Stomach (tissue), 9 donors: Measurements from ENCODE around the gene CCDC137. TPM values are rescaled to one million over a fixed set of nuclear protein-coding genes. Genes with fewer than 3 reads are reported as not detected.
A peak's percentile ranks its signal among the peaks of the same experiment; 100 is the strongest.

ENCODE experiments used
- DNase-seq, 2 donors: peaks; one replicate each; pipeline versions ENCODE4 v3.0.0 to v3.0.0-alpha.2; 2013 to 2019
- H3K27ac ChIP-seq, 5 donors: fragments of 200-600 bp in 4 of 5; sonication (generic) in 4 of 5; one replicate each; pipeline ENCODE4 v1.5.1; 2013 to 2019; ENCODE audit warnings: mild to moderate bottlenecking in 1 of 5, moderate library complexity in 1 of 5
- H3K27me3 ChIP-seq, 3 donors: fragments of 200-600 bp; sonication (generic); one replicate each; pipeline ENCODE4 v1.5.1; 2017 to 2019; ENCODE audit warnings: mixed run types in 1 of 3
- H3K36me3 ChIP-seq, 4 donors: fragments of 200-600 bp; sonication (generic); 1 replicate in 3 of 4; 2 replicates in 1 of 4; pipeline ENCODE4 v1.5.1; 2016 to 2019
- H3K4me1 ChIP-seq, 4 donors: fragments of 200-600 bp; sonication (generic); one replicate each; pipeline ENCODE4 v1.5.1; 2016 to 2019
- H3K4me3 ChIP-seq, 4 donors: fragments of 200-600 bp; sonication (generic) in 3 of 4; one replicate each; pipeline ENCODE4 v1.5.1; 2016 to 2019; ENCODE audit warnings: mild to moderate bottlenecking in 1 of 4
- H3K9me3 ChIP-seq, 4 donors: fragments of 200-600 bp; sonication (generic); one replicate each; pipeline ENCODE4 v1.5.1; 2016 to 2019
- EP300 ChIP-seq: sonication (generic); formaldehyde crosslinking; IDR thresholded peaks from one replicate; pipeline ENCODE4 v1.6.1; 2017; ENCODE audit warnings: antibody characterized with exemption
- POLR2A ChIP-seq, 4 donors: fragments of 450-650 bp; IDR thresholded peaks; one replicate each; pipeline ENCODE4 v1.6.1; 2016; ENCODE audit warnings: antibody characterized with exemption in 4 of 4, control low read depth in 2 of 4, mild to moderate bottlenecking in 1 of 4, moderate library complexity in 1 of 4
- POLR2AphosphoS5 ChIP-seq, 3 donors: sonication (generic); formaldehyde crosslinking; IDR thresholded peaks; one replicate each; pipeline ENCODE4 v1.6.1; 2016; ENCODE audit warnings: antibody characterized with exemption in 3 of 3
- WGBS, 5 donors: extraction: QIAGEN DNeasy Blood & Tissue Kit in 3 of 5; methylation state at CpG; one replicate each; pipeline versions ENCODE4 v1.1.5 to v1.1.7; 2013 to 2018; 5-methylcytosine and 5-hydroxymethylcytosine counted together
- intact Hi-C: fragments of 100-400 bp; cut with DNase I; formaldehyde crosslinking; loops from one replicate; pipeline ENCODE4 v1.15.1; 2023; ENCODE audit warnings: low total_unique reads
- polyA plus RNA-seq, 3 donors: library from polyadenylated mRNA; stranded (reverse); fragments of 200-250 nt; gene quantifications; one replicate each; pipeline ENCODE4 v1.2.3, GENCODE V29; 2013
- total RNA-seq, 5 donors: library from RNA; depleted of rRNA; stranded (reverse); fragments of >200 nt; gene quantifications; one replicate each; pipeline versions ENCODE4 v1.1.0 to v1.2.3, GENCODE V29; 2014 to 2016
- TF ChIP-seq, protein P1 (sequence below), 7 experiments: fragments of 450-650 bp in 4 of 7; fragments of 200-600 bp in 3 of 7; sonication (generic) in 3 of 7; IDR thresholded peaks; one replicate each; pipeline ENCODE4 v1.5.1; 2016 to 2019; ENCODE audit warnings: antibody characterized with exemption in 7 of 7, control low read depth in 2 of 7, mild to moderate bottlenecking in 1 of 7
- donor health status: healthy with polysubstance abuse.
- donor health status: Bipolar disorder and iron deficiency.
- donor health status: healthy.

The CCDC137 gene
- total and polyA plus RNA-seq, 8 donors: 0.58 to 279 (median 19.6) TPM

DNA sequence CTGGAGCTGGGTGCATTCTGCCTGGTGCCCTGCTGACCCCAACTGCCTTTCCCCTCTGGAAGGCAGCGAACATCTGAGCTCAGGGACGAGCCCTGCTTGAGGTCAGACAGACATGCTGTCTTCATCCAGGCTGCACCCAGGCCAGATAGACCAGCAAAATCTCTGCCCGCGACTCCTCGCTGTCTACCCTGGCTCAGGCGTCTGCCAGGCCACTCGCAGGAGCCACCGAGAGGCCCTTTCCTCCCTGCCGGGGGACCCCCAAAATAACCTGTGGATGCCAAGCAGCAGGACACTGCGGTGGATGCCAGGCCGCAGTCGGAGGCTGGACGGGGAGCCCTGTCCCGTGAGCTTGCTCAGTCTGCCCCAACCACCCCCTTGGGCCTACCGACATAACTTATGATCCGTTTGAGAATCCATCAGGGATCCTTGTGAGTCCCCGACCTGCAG lies 42.2 kb downstream of the CCDC137 start:
- H3K27me3 ChIP-seq: no peaks in the 10 kb centered on the region
- H3K4me1 ChIP-seq: peaks cover 38 to 51% (median 47%) of the 10 kb centered on the region in 4 donors
- no peak overlapping the region for H3K4me3 ChIP-seq
- DNase-seq: no peak
- H3K36me3 ChIP-seq: peaks cover 30 to 37% (median 33%) of the 10 kb centered on the region in 4 donors
- TF ChIP-seq POLR2A (IDR thresholded peaks at IDR 0.05) (no peak), POLR2AphosphoS5 (IDR thresholded peaks at IDR 0.05) (no peak), EP300 (no peak)
- no peaks in the 10 kb centered on the region for H3K9me3 ChIP-seq
- intact Hi-C loops: no loop called here
- 88 to 95% (median 91%) methylated on average over 13 to 17 of the region's 17 CpGs for WGBS, 5 donors
- no peak overlapping the region for H3K27ac ChIP-seq

DNA sequence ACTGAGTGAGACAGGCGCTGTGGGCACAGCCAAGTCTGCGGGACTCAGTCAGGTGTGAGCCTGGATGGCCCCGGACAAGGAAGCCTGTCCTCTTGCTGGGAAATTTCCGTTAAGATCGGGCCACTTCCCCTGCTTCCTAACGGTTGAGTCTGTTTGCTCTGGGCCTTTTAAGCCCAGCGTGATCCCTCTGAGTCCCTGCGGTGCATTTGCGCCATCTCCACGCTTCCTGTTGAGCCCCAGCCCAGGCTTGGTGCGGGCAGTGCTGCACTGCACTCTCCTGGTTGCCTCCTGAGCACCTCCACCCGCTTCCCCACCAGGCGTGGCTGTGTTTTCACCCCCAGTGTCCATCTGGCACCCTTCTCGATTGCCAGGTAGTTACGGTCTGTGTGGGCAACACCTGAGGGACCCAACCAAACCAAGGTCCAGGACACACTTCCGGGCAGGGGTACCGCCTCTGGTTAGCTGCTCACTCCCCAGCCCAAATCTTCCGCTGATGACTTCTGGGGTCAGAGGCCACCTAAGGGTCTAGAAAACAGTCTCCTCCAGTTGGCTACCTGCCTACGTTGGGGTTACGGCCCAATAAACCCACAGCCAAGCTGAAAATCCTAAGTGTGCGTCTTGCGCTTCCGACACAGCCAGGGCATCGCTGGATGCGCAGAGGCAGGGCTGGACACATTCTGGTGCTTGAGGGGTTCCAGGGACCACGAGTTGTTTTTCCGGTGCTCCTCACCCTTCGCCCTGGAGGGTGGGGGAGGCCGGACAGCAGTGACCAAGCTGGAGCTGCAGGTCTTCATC lies 44.2 kb downstream of the CCDC137 start:
- intact Hi-C loops: no loop called here
- DNase-seq: peak in 1 of 2 donors; percentile 59
- H3K9me3 ChIP-seq: no peaks in the 10 kb centered on the region
- H3K27me3 ChIP-seq: no peaks in the 10 kb centered on the region
- peak overlapping the region; percentile 77 to 90 (median 85) for H3K27ac ChIP-seq
- H3K4me3 ChIP-seq: peak overlapping the region in 3 of 4 donors; percentile 61 to 91 (median 82)
- H3K36me3 ChIP-seq: peaks cover 23 to 35% (median 27%) of the 10 kb centered on the region in 4 donors
- 9 to 16% (median 14%) methylated on average over 21 to 29 of the region's 29 CpGs for WGBS, 5 donors
- H3K4me1 ChIP-seq: peaks cover 40 to 54% (median 48%) of the 10 kb centered on the region in 4 donors
- TF ChIP-seq POLR2AphosphoS5 (IDR thresholded peaks at IDR 0.05): no peak
- no peak for TF ChIP-seq POLR2A (IDR thresholded peaks at IDR 0.05)
- TF ChIP-seq, protein P1, sequence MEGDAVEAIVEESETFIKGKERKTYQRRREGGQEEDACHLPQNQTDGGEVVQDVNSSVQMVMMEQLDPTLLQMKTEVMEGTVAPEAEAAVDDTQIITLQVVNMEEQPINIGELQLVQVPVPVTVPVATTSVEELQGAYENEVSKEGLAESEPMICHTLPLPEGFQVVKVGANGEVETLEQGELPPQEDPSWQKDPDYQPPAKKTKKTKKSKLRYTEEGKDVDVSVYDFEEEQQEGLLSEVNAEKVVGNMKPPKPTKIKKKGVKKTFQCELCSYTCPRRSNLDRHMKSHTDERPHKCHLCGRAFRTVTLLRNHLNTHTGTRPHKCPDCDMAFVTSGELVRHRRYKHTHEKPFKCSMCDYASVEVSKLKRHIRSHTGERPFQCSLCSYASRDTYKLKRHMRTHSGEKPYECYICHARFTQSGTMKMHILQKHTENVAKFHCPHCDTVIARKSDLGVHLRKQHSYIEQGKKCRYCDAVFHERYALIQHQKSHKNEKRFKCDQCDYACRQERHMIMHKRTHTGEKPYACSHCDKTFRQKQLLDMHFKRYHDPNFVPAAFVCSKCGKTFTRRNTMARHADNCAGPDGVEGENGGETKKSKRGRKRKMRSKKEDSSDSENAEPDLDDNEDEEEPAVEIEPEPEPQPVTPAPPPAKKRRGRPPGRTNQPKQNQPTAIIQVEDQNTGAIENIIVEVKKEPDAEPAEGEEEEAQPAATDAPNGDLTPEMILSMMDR (IDR thresholded peaks at IDR 0.05): no peak
- TF ChIP-seq EP300: no peak

DNA sequence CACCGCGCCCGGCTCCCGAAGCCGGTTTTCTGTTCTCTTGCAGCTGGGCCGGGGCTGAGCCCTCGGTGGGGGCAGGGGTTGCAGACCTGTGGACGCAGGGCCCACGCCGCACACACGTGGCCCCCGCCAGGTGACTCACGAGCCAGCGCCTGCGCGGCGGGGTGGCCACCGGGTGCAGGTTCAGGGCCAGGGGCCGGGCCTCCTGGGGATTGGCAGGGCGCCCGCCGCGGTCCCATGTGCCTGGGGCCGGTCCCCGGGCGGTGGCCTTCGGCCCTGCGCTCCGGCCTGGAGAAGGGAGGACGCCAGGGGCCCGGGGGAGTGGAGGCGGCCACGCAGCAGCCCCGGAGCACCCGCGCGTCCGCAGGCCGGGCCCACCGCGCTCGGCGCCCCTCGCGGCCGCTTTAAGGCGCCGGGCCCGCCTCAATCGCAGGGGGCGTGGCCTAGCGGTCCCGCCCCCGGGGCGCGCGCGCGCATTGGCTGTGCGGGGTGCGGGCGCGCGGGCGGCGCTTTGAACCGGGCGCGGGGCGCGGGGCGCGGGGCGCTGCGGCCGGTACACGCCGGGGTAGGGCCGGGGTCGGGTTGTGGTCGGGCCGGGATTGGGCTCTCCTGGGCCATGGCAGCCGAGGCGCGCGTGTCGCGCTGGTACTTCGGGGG lies 45.4 kb downstream of the CCDC137 start, which contains the start of gene SLC25A10:
SLC25A10 (plus strand) TSS at position 471 of the 654 bp plus-strand sequence; CDS start at position 614, 143 bp downstream.
- 0% methylated on average over 17 to 82 of the region's 89 CpGs for WGBS, 5 donors
- peak; percentile 92 to 94 for DNase-seq
- H3K27me3 ChIP-seq: no peaks in the 10 kb centered on the region
- H3K9me3 ChIP-seq: no peaks in the 10 kb centered on the region
- H3K27ac ChIP-seq: peak within 1 kb of the TSS; percentile 77 to 90 (median 85)
- H3K4me1 ChIP-seq: peaks cover 40 to 54% (median 48%) of the 10 kb centered on the region in 4 donors
- peak within 1 kb of the TSS; percentile 61 to 94 (median 86) for H3K4me3 ChIP-seq
- TF ChIP-seq POLR2A (IDR thresholded peaks at IDR 0.05) (no peak), EP300 (no peak), POLR2AphosphoS5 (IDR thresholded peaks at IDR 0.05) (peak in 2 of 3 donors; percentile 68 to 84)
- TF ChIP-seq, protein P1 (IDR thresholded peaks at IDR 0.05): peak in 1 of 7 experiments; percentile 33
- peaks cover 14 to 34% (median 25%) of the 10 kb centered on the region in 4 donors for H3K36me3 ChIP-seq
- intact Hi-C loops: no loop called here

DNA sequence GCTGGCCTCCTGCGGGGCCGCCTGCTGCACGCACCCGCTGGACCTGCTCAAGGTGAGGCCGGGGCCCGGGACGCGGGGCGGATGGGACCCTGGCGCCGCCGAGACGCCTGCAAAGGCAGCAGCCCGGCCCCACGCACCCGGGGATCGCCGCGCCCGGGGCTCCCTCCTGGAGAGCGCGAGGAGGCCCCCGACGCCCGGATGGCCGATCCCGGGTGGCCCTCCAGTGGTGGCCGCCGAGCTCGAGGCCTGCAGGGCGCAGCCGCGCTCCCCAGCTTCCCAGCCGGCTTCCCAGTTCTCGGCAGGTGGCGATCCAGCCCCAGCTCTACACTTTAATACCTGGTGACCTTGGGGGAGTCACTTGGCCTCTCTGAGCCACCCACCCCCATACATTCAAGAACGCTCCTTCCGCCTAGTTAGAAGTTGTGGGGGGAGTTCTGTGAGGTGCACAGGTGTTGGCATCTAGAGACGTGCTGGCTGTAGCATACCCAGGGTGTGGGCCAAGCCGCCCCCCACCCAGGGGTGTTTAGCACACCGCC lies 46.0 kb downstream of the CCDC137 start:
- H3K4me3 ChIP-seq: peak overlapping the region; percentile 61 to 94 (median 86)
- no peaks in the 10 kb centered on the region for H3K27me3 ChIP-seq
- peak overlapping the region; percentile 77 to 90 (median 85) for H3K27ac ChIP-seq
- peak; percentile 37 to 71 for DNase-seq
- 1 to 7% (median 2%) methylated on average over 6 to 41 of the region's 41 CpGs for WGBS, 5 donors
- H3K36me3 ChIP-seq: peaks cover 8 to 34% (median 23%) of the 10 kb centered on the region in 4 donors
- no peak for TF ChIP-seq POLR2A (IDR thresholded peaks at IDR 0.05)
- no peaks in the 10 kb centered on the region for H3K9me3 ChIP-seq
- H3K4me1 ChIP-seq: peaks cover 40 to 54% (median 48%) of the 10 kb centered on the region in 4 donors
- intact Hi-C loops: no loop called here

DNA sequence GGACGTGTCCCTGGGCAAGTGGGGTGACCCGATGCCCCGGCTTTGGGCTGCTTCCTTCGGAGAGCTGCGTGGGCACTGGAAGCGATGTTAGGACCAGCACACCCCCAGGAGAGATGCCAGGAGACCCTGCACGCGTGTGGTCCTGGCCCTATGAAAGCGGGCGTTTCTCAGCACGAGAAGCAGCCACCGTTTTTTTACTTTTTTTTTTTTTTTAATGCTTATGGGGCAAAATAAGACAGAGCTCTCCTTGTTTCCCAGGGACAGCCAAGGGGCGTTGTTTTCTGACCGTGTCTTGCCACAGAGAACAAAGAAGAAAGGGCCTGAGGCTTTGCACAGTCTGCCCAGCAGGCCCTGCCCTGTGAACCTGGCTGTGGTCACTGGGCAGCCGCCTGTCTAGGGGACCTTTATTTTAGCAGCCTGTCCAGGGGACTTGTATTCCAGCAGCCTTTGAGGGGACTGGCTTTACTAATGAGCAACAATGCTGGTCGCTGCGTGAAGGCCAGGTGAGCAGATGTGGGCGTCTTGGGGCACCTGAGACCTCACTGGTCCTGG lies 46.5 kb downstream of the CCDC137 start:
- Histone ChIP-seq H3K27ac (peak overlapping the region; percentile 77 to 90 (median 85)), H3K4me3 (peak overlapping the region; percentile 61 to 94 (median 86)), H3K9me3 (no peaks in the 10 kb centered on the region), H3K36me3 (peaks cover 6 to 34% (median 24%) of the 10 kb centered on the region in 4 donors), H3K4me1 (peaks cover 40 to 54% (median 48%) of the 10 kb centered on the region in 4 donors), H3K27me3 (no peaks in the 10 kb centered on the region)
- TF ChIP-seq, protein P1 (IDR thresholded peaks at IDR 0.05): no peak
- TF ChIP-seq POLR2AphosphoS5 (IDR thresholded peaks at IDR 0.05) (no peak), EP300 (no peak), POLR2A (IDR thresholded peaks at IDR 0.05) (no peak)
- intact Hi-C loops: no loop called here
- 17 to 30% (median 21%) methylated on average over 13 to 18 of the region's 18 CpGs for WGBS, 5 donors
- peak in 1 of 2 donors; percentile 51 for DNase-seq
